BLaER1 (cell line): Measurements from ENCODE around the gene COL26A1.

Experiments
- H3K27ac ChIP-seq: shearing (Covaris generic); formaldehyde crosslinking; 2 replicates; pipeline ENCODE4 v1.8.1; 2022
- H3K27me3 ChIP-seq: shearing (Covaris generic); formaldehyde crosslinking; 2 replicates; pipeline ENCODE4 v1.8.1; 2022
- H3K36me3 ChIP-seq: shearing (Covaris generic); formaldehyde crosslinking; 2 replicates; pipeline ENCODE4 v1.8.1; 2022
- H3K4me1 ChIP-seq: shearing (Covaris generic); formaldehyde crosslinking; 2 replicates; pipeline ENCODE4 v1.8.1; 2022
- H3K4me2 ChIP-seq: shearing (Covaris generic); formaldehyde crosslinking; 2 replicates; pipeline ENCODE4 v1.8.1; 2022
- H3K4me3 ChIP-seq: shearing (Covaris generic); formaldehyde crosslinking; 2 replicates; pipeline ENCODE4 v1.8.1; 2022
- H3K9ac ChIP-seq: shearing (Covaris generic); formaldehyde crosslinking; 2 replicates; pipeline ENCODE4 v1.8.1; 2022
- H3K9me3 ChIP-seq: shearing (Covaris generic); formaldehyde crosslinking; 2 replicates; pipeline ENCODE4 v1.8.1; 2022
- H4K20me1 ChIP-seq: shearing (Covaris generic); formaldehyde crosslinking; 2 replicates; pipeline ENCODE4 v1.8.1; 2022
- Cebpa-rat ChIP-seq: shearing (Covaris generic); IDR thresholded peaks from 2 replicates; pipeline ENCODE4 v1.8.1; 2022

COL26A1 gene

GRCh38 chr7:101435461-101436220 lies 73.0 kb downstream of the COL26A1 start:
- Histone ChIP-seq H4K20me1 (no peaks in the 10 kb centered on the region), H3K27me3 (no peaks in the 10 kb centered on the region), H3K9ac (no peak overlapping the region), H3K4me1 (peaks cover 17% of the 10 kb centered on the region), H3K36me3 (no peaks in the 10 kb centered on the region), H3K27ac (no peak overlapping the region), H3K9me3 (no peaks in the 10 kb centered on the region), H3K4me2 (peak overlapping the region; percentile 36), H3K4me3 (no peak overlapping the region)
- no peak for TF ChIP-seq Cebpa-rat

DNA sequence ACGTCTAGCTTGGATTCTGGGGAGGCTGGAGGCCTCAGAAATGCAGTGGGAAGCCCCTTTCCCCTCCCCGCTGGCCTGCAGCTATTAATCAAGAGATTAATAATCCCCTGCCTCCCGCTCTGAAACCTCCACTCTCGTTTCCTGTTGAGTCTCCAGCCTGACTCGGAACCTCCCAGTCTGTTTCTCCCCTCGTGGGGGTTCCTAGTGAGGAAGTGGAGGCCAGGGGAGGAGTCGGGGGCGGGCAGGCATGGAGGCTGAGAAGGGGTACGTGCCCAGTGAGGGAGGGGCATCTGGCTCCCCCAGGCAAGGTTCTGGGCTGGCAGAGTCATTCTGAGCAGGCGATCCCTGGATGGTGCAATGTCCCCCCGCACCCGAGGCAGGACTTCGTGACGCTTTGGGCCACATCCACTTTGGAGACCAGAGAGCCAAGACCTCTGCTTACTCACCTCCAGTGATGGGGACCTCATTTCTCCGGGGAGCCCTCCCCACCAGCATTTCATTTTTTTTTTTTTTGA lies 73.6 kb downstream of the COL26A1 start:
- Histone ChIP-seq H3K9me3 (no peaks in the 10 kb centered on the region), H3K9ac (no peak overlapping the region)
- TF ChIP-seq Cebpa-rat: no peak

GRCh38 chr7:101436857-101437576 lies 74.3 kb downstream of the COL26A1 start:
- Histone ChIP-seq H3K4me2 (peak overlapping the region; percentile 36; the same call in 1 of the 2 replicates), H3K4me1 (peaks cover 31% of the 10 kb centered on the region), H3K4me3 (no peak overlapping the region), H4K20me1 (no peaks in the 10 kb centered on the region), H3K9ac (no peak overlapping the region), H3K27ac (no peak overlapping the region), H3K36me3 (no peaks in the 10 kb centered on the region), H3K9me3 (no peaks in the 10 kb centered on the region), H3K27me3 (no peaks in the 10 kb centered on the region)
- TF ChIP-seq Cebpa-rat: no peak

More for the DNA sequence above, 73.6 kb downstream of the COL26A1 start:
- peak overlapping the region; percentile 36 for H3K4me2 ChIP-seq
- H3K27me3 ChIP-seq: no peaks in the 10 kb centered on the region
- H3K27ac ChIP-seq: no peak overlapping the region
- peaks cover 23% of the 10 kb centered on the region for H3K4me1 ChIP-seq
- H3K4me3 ChIP-seq: no peak overlapping the region
- H3K36me3 ChIP-seq: no peaks in the 10 kb centered on the region
- H4K20me1 ChIP-seq: no peaks in the 10 kb centered on the region

DNA sequence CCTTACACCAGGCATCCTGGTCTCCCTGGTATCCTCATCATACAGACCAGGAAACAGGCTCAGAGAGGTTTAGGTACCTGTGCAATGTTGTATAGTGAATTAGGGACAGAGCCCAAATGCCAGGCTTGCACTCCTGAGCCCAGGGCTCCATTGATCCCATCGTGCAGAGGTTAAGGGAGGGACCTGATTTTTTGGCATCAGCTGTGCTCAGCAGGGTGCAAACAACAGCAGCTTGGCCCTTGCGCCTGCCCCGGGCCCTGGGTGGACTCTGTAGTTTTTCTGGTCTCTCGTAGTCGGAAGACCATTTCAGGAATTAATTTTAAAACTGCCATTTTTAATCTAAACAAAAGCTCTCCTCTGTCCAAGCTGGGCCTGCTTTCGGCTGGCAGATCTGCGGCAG lies 79.2 kb downstream of the COL26A1 start:
- Histone ChIP-seq H3K9me3 (no peaks in the 10 kb centered on the region), H3K27ac (no peak overlapping the region), H3K4me1 (peaks cover 40% of the 10 kb centered on the region), H3K9ac (0 out of 2 replicates have a peak overlapping the region, but pooled peaks have one; percentile 35), H4K20me1 (no peaks in the 10 kb centered on the region), H3K27me3 (no peaks in the 10 kb centered on the region), H3K36me3 (no peaks in the 10 kb centered on the region), H3K4me3 (no peak overlapping the region), H3K4me2 (peak overlapping the region; percentile 81)
- TF ChIP-seq Cebpa-rat: no peak

DNA sequence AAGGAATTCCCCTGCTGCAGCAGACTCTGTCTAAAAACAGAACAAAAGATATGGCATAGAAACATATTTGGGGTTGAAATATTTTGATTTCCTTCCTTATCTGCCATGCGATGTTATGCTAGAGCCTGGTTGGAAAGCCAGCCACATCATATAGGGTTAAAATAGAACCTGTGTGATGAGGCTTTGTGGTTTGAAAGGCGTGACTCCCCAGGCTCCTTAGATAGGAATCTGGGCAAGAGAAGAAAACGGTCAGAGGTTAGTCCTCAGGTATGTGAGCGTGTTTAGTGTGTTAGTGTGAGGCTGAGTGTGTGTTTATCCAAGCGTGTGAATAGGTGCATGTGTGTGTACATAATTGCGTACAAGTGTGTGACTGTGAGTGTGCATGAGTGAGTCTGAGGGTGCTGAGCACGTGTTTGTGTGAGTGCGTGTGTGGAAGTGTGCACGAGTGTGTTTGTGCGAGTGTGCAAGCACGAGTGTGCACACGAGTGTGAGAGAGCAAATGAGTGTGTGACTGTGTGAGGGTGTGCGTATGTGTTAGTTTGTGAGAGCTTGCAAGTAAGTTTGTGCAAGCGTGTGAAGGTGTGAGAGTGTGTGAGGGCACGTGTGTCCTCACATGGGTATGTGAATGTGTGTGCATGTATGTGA lies 79.9 kb downstream of the COL26A1 start:
- H3K27me3 ChIP-seq: no peaks in the 10 kb centered on the region
- no peaks in the 10 kb centered on the region for H3K36me3 ChIP-seq
- H3K4me2 ChIP-seq: peak overlapping the region; percentile 81
- peaks cover 40% of the 10 kb centered on the region for H3K4me1 ChIP-seq
- no peaks in the 10 kb centered on the region for H3K9me3 ChIP-seq
- no peaks in the 10 kb centered on the region for H4K20me1 ChIP-seq
- 0 out of 2 replicates have a peak overlapping the region, but pooled peaks have one; percentile 35 for H3K9ac ChIP-seq
- no peak for TF ChIP-seq Cebpa-rat
- peak overlapping the region; percentile 11; the same call in 1 of the 2 replicates for H3K4me3 ChIP-seq
- no peak overlapping the region for H3K27ac ChIP-seq

DNA sequence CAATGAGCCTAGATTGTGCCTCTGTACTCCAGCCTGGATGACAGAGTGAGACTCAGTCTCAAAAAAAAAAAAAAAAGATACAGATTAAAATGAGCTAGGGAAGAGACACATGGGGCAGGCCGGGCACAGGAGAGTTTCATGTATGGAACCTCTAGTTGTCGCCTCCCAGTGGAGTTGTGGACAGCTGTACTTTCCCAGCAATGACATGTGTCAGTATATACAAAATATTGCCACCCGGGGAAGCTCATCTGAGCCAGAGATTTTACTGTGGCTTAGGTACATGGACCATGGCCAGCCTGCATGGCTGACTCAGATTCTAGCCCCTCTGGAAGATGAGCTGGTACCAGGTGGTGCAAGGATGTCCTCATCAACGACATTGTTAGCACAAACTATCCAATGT lies 87.4 kb downstream of the COL26A1 start:
- Histone ChIP-seq H3K9ac (no peak overlapping the region), H3K4me1 (peaks cover 29% of the 10 kb centered on the region), H3K27me3 (no peaks in the 10 kb centered on the region), H3K9me3 (no peaks in the 10 kb centered on the region), H4K20me1 (no peaks in the 10 kb centered on the region), H3K4me2 (no peak overlapping the region), H3K36me3 (no peaks in the 10 kb centered on the region), H3K27ac (no peak overlapping the region), H3K4me3 (no peak overlapping the region)
- TF ChIP-seq Cebpa-rat: no peak

DNA sequence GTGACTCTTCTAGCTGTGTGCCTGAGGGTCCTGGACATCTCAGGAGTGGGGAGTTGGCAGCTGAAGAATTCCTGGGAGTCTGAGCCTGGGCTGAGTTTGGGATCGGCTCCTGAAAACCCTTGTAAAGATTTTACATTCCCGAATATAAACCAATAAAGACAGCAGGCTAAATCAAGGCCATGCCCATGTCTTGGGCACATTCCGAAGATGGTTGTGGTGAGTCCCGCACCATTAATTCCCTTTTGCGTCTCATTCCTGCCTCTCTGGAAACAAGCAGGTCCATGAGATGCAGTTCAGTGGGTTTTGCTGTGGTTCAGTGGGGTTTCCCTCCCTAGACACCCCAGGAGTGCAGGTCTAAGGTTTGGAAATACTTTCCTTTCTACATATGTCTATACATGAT lies 90.9 kb downstream of the COL26A1 start:
- peaks cover 29% of the 10 kb centered on the region for H3K4me1 ChIP-seq
- no peak overlapping the region for H3K9ac ChIP-seq
- peak overlapping the region; percentile 41 for H3K27ac ChIP-seq
- H3K27me3 ChIP-seq: no peaks in the 10 kb centered on the region
- peak overlapping the region; percentile 63 for H3K4me2 ChIP-seq
- no peak for TF ChIP-seq Cebpa-rat
- H3K36me3 ChIP-seq: no peaks in the 10 kb centered on the region
- no peaks in the 10 kb centered on the region for H3K9me3 ChIP-seq
- H3K4me3 ChIP-seq: no peak overlapping the region
- no peaks in the 10 kb centered on the region for H4K20me1 ChIP-seq

GRCh38 chr7:101457001-101457750 lies 94.5 kb downstream of the COL26A1 start:
- no peak overlapping the region for H3K27ac ChIP-seq
- no peak overlapping the region for H3K4me2 ChIP-seq
- no peak overlapping the region for H3K4me3 ChIP-seq
- no peaks in the 10 kb centered on the region for H3K27me3 ChIP-seq
- no peaks in the 10 kb centered on the region for H3K36me3 ChIP-seq
- no peak overlapping the region for H3K9ac ChIP-seq
- no peaks in the 10 kb centered on the region for H3K9me3 ChIP-seq
- H4K20me1 ChIP-seq: no peaks in the 10 kb centered on the region
- no peak for TF ChIP-seq Cebpa-rat
- H3K4me1 ChIP-seq: peaks cover 21% of the 10 kb centered on the region

GRCh38 chr7:101465131-101465530 lies 102.5 kb downstream of the COL26A1 start:
- Histone ChIP-seq H3K9ac (no peak overlapping the region; the same call in 1 of the 2 replicates), H3K27ac (no peak overlapping the region), H3K27me3 (no peaks in the 10 kb centered on the region), H3K9me3 (no peaks in the 10 kb centered on the region), H3K4me2 (peak overlapping the region; percentile 64), H4K20me1 (no peaks in the 10 kb centered on the region), H3K36me3 (no peaks in the 10 kb centered on the region), H3K4me1 (peaks cover 43% of the 10 kb centered on the region), H3K4me3 (no peak overlapping the region)
- TF ChIP-seq Cebpa-rat: no peak
